ENCODE results near the gene COL15A1. TPM values are rescaled to one million over a fixed set of nuclear protein-coding genes. Genes with fewer than 3 reads are reported as not detected.

The COL15A1 gene
- total RNA-seq, 1 experiment from 2014 or later: 0.10 TPM

DNA sequence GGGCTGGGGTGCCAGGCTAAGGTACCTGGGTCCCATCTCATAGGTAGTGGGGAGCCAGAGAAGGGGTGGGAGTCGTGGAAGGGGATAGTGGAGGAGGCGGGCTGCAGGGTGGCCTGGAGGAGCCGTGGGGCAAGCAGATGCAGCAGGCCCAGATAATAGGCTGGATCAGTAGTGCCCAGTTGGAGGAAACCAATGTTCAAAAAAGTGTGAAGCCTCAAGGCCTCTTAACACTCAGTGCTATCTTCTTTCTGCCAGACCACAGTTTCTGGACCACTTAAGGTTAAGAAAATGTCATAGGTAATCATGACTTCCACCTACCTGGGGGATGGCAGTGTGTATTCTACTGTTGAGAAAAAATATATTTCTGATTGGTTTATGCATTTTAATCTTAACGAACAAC lies 97.9 kb downstream of the COL15A1 start:
- TF ChIP-seq POLR2AphosphoS5 (IDR thresholded peaks at IDR 0.05; ENCODE audit: low read depth, low read length) (no peak), SIN3A (IDR thresholded peaks at IDR 0.05; ENCODE audit: borderline replicate concordance, insufficient read depth, low read depth, low read length) (no peak), REST (IDR thresholded peaks at IDR 0.05; ENCODE audit: insufficient read depth in 1 of 2, low read depth in 2 of 2, low read length in 1 of 2) (no peak), TCF7L2 (IDR thresholded peaks at IDR 0.05; ENCODE audit: low read depth, low read length) (no peak), CTCF (IDR thresholded peaks at IDR 0.05) (no peak)
- BruUV-seq (replicated peaks): no TSS peak
- ChIA-PET CTCF (no interaction called here), POLR2A (no interaction called here)
- intact Hi-C loops (cut with micrococcal nuclease; ENCODE audit: unreplicated experiment) (no loop called here), in situ Hi-C loops (cut with HindIII; ENCODE audit: low pct_unique_long_range_greater_than_20kb, low sequenced_read_pairs) (no loop called here)
- ATAC-seq (no peak), DNase-seq (ENCODE audit: low read depth, low spot score) (no peak)
- H3K9me3 ChIP-seq (ENCODE audit: control insufficient read depth, insufficient read depth, low read depth, low read length): no peaks in the 10 kb centered on the region
- no peaks in the 10 kb centered on the region for H3K27me3 ChIP-seq (ENCODE audit: control insufficient read depth, insufficient read depth, low read length)
- H3K27ac ChIP-seq (ENCODE audit: low read length): no peak overlapping the region
- no peak overlapping the region for H3K4me3 ChIP-seq (ENCODE audit: low read depth in 2 of 2, low read length in 2 of 2)
- H3K4me1 ChIP-seq (ENCODE audit: control insufficient read depth, insufficient read depth, low read length): no peaks in the 10 kb centered on the region
- no peaks in the 10 kb centered on the region for H3K36me3 ChIP-seq (ENCODE audit: control insufficient read depth, insufficient read depth, low read length)

DNA sequence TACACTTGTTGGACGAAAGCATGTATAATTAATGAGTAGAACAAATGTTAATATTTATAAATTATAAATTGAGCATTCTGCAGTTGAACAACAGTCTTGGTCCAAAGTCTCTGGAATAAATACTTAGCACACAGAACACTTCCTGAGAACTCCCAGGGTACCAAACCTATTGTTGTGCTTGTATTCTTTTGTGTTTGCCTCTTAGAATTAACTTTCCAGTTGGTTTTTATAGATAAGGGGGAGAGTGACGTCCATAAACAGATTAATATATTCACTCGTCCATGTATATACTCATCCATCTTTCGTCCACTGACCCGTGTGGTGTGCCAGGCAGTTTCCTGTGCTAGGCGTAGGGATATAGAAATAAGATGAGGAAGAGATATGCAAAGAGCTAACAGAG lies 98.9 kb downstream of the COL15A1 start:
- ATAC-seq: no peak
- no peak for TF ChIP-seq TCF7L2 (IDR thresholded peaks at IDR 0.05; ENCODE audit: low read depth, low read length)
- TF ChIP-seq SIN3A (IDR thresholded peaks at IDR 0.05; ENCODE audit: borderline replicate concordance, insufficient read depth, low read depth, low read length): no peak
- TF ChIP-seq POLR2AphosphoS5 (IDR thresholded peaks at IDR 0.05; ENCODE audit: low read depth, low read length): no peak
- TF ChIP-seq CTCF (IDR thresholded peaks at IDR 0.05): no peak
- TF ChIP-seq REST (IDR thresholded peaks at IDR 0.05; ENCODE audit: insufficient read depth in 1 of 2, low read depth in 2 of 2, low read length in 1 of 2): no peak
- CTCF ChIA-PET: no interaction called here

More for the DNA sequence above, 98.9 kb downstream of the COL15A1 start:
- no peaks in the 10 kb centered on the region for H3K36me3 ChIP-seq (ENCODE audit: control insufficient read depth, insufficient read depth, low read length)
- POLR2A ChIA-PET: no interaction called here
- BruUV-seq (replicated peaks): no TSS peak
- H3K9me3 ChIP-seq (ENCODE audit: control insufficient read depth, insufficient read depth, low read depth, low read length): no peaks in the 10 kb centered on the region
- H3K4me1 ChIP-seq (ENCODE audit: control insufficient read depth, insufficient read depth, low read length): no peaks in the 10 kb centered on the region
- H3K27ac ChIP-seq (ENCODE audit: low read length): no peak overlapping the region
- H3K4me3 ChIP-seq (ENCODE audit: low read depth in 2 of 2, low read length in 2 of 2): no peak overlapping the region
- intact Hi-C loops (cut with micrococcal nuclease; ENCODE audit: unreplicated experiment): no loop called here
- H3K27me3 ChIP-seq (ENCODE audit: control insufficient read depth, insufficient read depth, low read length): no peaks in the 10 kb centered on the region
- in situ Hi-C loops (cut with HindIII; ENCODE audit: low pct_unique_long_range_greater_than_20kb, low sequenced_read_pairs): no loop called here
- DNase-seq (ENCODE audit: low read depth, low spot score): no peak

Data from Panc1 (cell line).